ENCODE data around the gene PLCL2.
"Not testable (repeated sequence)": the region's sequence is repeated elsewhere in the genome, so short reads cannot be mapped to it uniquely, and the experiment has no call there.

Gene PLCL2

GRCh38 chr3:16978234-16978920 lies 93.6 kb downstream of the PLCL2 start:
- no peak for DNase-seq

GRCh38 chr3:16978921-16979271 lies 94.1 kb downstream of the PLCL2 start:
- DNase-seq, result no peak

GRCh38 chr3:16979769-16980515 lies 95.2 kb downstream of the PLCL2 start:
- DNase-seq, result not testable (repeated sequence)

GRCh38 chr3:16980526-16980925 lies 95.8 kb downstream of the PLCL2 start:
- DNase-seq, result not testable (repeated sequence)

GRCh38 chr3:16982460-16982859 lies 97.7 kb downstream of the PLCL2 start:
- DNase-seq, result peak in 2 of 4 experiments; percentile 30 to 57

- DNase-seq, result no peak
Measured at GRCh38 chr3:16985608-16986007, 100.9 kb downstream of the PLCL2 start.

GRCh38 chr3:16987141-16987540 lies 102.4 kb downstream of the PLCL2 start:
- DNase-seq, result no peak

- no peak for DNase-seq
Measured at GRCh38 chr3:16990163-16990562, 105.4 kb downstream of the PLCL2 start.

- DNase-seq, result no peak
Measured at GRCh38 chr3:16992198-16992597, 107.4 kb downstream of the PLCL2 start.

- peak in 2 of 4 experiments; percentile 46 to 48 for DNase-seq
Measured at GRCh38 chr3:16993227-16993626, 108.5 kb downstream of the PLCL2 start.

GRCh38 chr3:16994854-16995525 lies 110.2 kb downstream of the PLCL2 start:
- no peak for DNase-seq

GRCh38 chr3:16995601-16996000 lies 110.8 kb downstream of the PLCL2 start:
- DNase-seq, result no peak

GRCh38 chr3:16998236-16998923 lies 113.6 kb downstream of the PLCL2 start:
- DNase-seq, result no peak

- DNase-seq, result no peak
Measured at GRCh38 chr3:16999161-16999560, 114.4 kb downstream of the PLCL2 start.

- no peak for DNase-seq
Measured at GRCh38 chr3:16999871-17000270, 115.1 kb downstream of the PLCL2 start.

- no peak for DNase-seq
Measured at GRCh38 chr3:17003457-17003856, 118.7 kb downstream of the PLCL2 start.

- DNase-seq, result peak; percentile 34 to 65 (median 59)
Measured at GRCh38 chr3:17006132-17006852, 121.5 kb downstream of the PLCL2 start.

- DNase-seq, result no peak
Measured at GRCh38 chr3:17007284-17007683, 122.5 kb downstream of the PLCL2 start.

- no peak for DNase-seq
Measured at GRCh38 chr3:17009826-17010225, 125.1 kb downstream of the PLCL2 start.

- no peak for DNase-seq
Measured at GRCh38 chr3:17011728-17012338, 127.1 kb downstream of the PLCL2 start.

GRCh38 chr3:17013050-17013449 lies 128.3 kb downstream of the PLCL2 start:
- DNase-seq, result no peak

GRCh38 chr3:17013571-17013970 lies 128.8 kb downstream of the PLCL2 start:
- no peak for DNase-seq
